DND-41 (cell line): Measurements from ENCODE around the gene CEP55.

Experiments
- CTCF ChIP-seq: IDR thresholded peaks from 2 replicates; pipeline ENCODE4 v1.5.1; 2012; ENCODE audit warnings: borderline replicate concordance, low read length, moderate library complexity, mild to moderate bottlenecking; ENCODE audit not compliant: poor library complexity, severe bottlenecking; ENCODE audit errors: extremely low read depth
- EZH2 ChIP-seq: IDR thresholded peaks from 3 replicates; pipeline ENCODE4 v1.6.1; 2012; ENCODE audit warnings: borderline replicate concordance, low read depth, mild to moderate bottlenecking, moderate library complexity, low read length, inconsistent platforms; ENCODE audit not compliant: severe bottlenecking

DNA sequence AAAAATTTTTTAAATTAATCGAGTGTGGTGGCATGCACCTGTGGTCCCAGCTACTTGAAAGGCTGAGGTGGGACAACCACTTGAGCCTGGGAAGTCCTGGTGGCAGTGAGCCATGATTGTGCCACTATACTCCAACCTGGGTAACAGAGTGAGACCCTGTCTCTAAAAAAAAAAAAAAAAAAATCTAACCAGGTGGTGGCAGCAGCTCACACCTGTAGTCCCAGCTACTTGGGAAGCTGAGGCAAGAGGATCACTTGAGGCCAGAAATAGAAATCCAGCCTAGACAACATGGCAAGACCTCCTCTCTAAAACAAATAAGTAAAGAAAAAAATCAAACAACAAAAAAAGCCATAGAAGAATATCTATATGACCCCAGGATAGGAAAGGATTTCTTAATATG lies 10.7 kb upstream of the CEP55 start:
- TF ChIP-seq CTCF (no peak), EZH2 (no peak)
